H1 (cell line): ENCODE measurements around the gene FRRS1L. TPM values are rescaled to one million over a fixed set of nuclear protein-coding genes. Genes with fewer than 3 reads are reported as not detected.

Experiments used
- CEBPB ChIP-seq: IDR thresholded peaks from 2 replicates; pipeline ENCODE4 v1.6.1; 2012; ENCODE audit warnings: low read depth, low read length
- CHD7 ChIP-seq: fragments of 300-600 bp; sonication (generic); IDR thresholded peaks from 2 replicates; pipeline ENCODE4 v1.7.1; 2012; ENCODE audit warnings: low read length, moderate library complexity, mild to moderate bottlenecking, inconsistent platforms; ENCODE audit not compliant: insufficient replicate concordance
- CTBP2 ChIP-seq: IDR thresholded peaks from 2 replicates; pipeline ENCODE4 v1.7.0; 2011; ENCODE audit warnings: borderline replicate concordance, mild to moderate bottlenecking, moderate library complexity, mixed read lengths, low read length; ENCODE audit not compliant: insufficient read depth, insufficient read length
- EGR1 ChIP-seq: IDR thresholded peaks from 2 replicates; pipeline ENCODE4 v1.6.1; 2011; ENCODE audit warnings: low read depth, low read length, borderline replicate concordance
- FOSL1 ChIP-seq: IDR thresholded peaks from 2 replicates; pipeline ENCODE4 v1.6.1; 2011; ENCODE audit warnings: mild to moderate bottlenecking, low read depth, low read length, moderate library complexity; ENCODE audit not compliant: insufficient read depth
- KDM4A ChIP-seq: IDR thresholded peaks from one replicate; pipeline ENCODE4 v1.7.1; 2012; ENCODE audit warnings: low read depth, mild to moderate bottlenecking, moderate library complexity, low read length, inconsistent platforms; ENCODE audit not compliant: severe bottlenecking
- SUZ12 ChIP-seq: fragments of 200-600 bp; sonication (generic); IDR thresholded peaks from 2 replicates; pipeline ENCODE4 v1.6.1; 2012; ENCODE audit warnings: mild to moderate bottlenecking, inconsistent platforms, low read length, moderate library complexity, mixed read lengths
- TAF7 ChIP-seq: optimal IDR thresholded peaks from 2 replicates; pipeline ENCODE3; 2011; ENCODE audit warnings: low read depth, mild to moderate bottlenecking, inconsistent platforms, low read length, moderate library complexity, borderline replicate concordance
- TBP ChIP-seq: IDR thresholded peaks from 2 replicates; pipeline ENCODE4 v1.6.1; 2011; ENCODE audit warnings: low read depth, low read length, improper control_type of control experiment
- TCF12 ChIP-seq: IDR thresholded peaks from 2 replicates; pipeline ENCODE4 v1.6.1; 2011; ENCODE audit warnings: low read depth, mild to moderate bottlenecking, low read length
- USF2 ChIP-seq: IDR thresholded peaks from 2 replicates; pipeline ENCODE4 v1.6.1; 2011; ENCODE audit warnings: low read length, improper control_type of control experiment
- polyA plus RNA-seq, 7 experiments: library from polyadenylated mRNA; depleted of rRNA in 3 of 7; stranded (reverse) in 5 of 7; unstranded in 2 of 7; fragments of >200 nt in 5 of 7; fragments of 200-250 nt in 2 of 7; gene quantifications; 1 replicate in 5 of 7; 2 replicates in 1 of 7; 4 replicates in 1 of 7; pipeline versions ENCODE4 v1.2.1 to v1.2.3, GENCODE V29; 2011 to 2013; ENCODE audit warnings: missing spikeins in 2 of 7, mixed read lengths in 2 of 7
- total RNA-seq: library from RNA; stranded (reverse); fragmentation: NEBNext Ultra II Directional; extraction: Animal tissue kit (Norgen Biotek cat#: 25700); gene quantifications from 2 replicates; pipeline ENCODE4 v1.2.1, GENCODE V29; 2021

FRRS1L gene
- total and polyA plus RNA-seq, 2 of the 8 experiments (the other 6 are each of a cell fraction or from before 2014, with no cell fraction given): 1.0 to 2.2 TPM

GRCh38 chr9:109171926-109172325 is 4.9 kb upstream of the FRRS1L start (continued):
- TF ChIP-seq CHD7 (no peak), TCF12 (no peak), EGR1 (no peak), TAF7 (no peak), USF2 (no peak), TBP (no peak), CEBPB (no peak), FOSL1 (no peak), SUZ12 (no peak), KDM4A (no peak), CTBP2 (no peak)
